Measurements from ENCODE around the gene SHMT1. TPM values are rescaled to one million over a fixed set of nuclear protein-coding genes. Genes with fewer than 3 reads are reported as not detected.

Gene SHMT1
- total RNA-seq, 2 donors from 2014 or later, result 5.1 to 8.5 TPM

DNA sequence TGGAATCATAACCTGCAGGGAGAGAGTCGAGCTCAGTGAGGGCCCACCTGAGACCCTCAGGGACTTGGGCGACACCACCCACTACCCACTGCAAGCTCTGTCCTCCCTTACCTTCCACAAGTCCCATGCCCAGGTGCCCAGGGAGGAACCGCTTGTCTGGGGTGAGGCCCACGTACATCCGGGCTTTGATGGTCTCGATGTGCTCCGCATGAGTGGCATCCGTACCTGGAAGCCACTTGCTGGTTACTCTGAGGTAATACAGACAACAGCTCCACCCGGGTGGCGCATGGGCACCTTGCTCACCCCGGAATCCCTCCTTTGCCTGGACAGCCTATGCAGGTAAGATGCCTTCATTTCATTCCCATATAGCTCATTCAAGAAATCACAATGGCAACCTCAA is 78.1 kb downstream of the SHMT1 start:
- no peak overlapping the region for H3K27ac ChIP-seq
- no peaks in the 10 kb centered on the region for H3K9me3 ChIP-seq
- TF ChIP-seq, protein P1, sequence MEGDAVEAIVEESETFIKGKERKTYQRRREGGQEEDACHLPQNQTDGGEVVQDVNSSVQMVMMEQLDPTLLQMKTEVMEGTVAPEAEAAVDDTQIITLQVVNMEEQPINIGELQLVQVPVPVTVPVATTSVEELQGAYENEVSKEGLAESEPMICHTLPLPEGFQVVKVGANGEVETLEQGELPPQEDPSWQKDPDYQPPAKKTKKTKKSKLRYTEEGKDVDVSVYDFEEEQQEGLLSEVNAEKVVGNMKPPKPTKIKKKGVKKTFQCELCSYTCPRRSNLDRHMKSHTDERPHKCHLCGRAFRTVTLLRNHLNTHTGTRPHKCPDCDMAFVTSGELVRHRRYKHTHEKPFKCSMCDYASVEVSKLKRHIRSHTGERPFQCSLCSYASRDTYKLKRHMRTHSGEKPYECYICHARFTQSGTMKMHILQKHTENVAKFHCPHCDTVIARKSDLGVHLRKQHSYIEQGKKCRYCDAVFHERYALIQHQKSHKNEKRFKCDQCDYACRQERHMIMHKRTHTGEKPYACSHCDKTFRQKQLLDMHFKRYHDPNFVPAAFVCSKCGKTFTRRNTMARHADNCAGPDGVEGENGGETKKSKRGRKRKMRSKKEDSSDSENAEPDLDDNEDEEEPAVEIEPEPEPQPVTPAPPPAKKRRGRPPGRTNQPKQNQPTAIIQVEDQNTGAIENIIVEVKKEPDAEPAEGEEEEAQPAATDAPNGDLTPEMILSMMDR (IDR thresholded peaks at IDR 0.05), result no peak
- peaks cover 85% of the 10 kb centered on the region for H3K36me3 ChIP-seq
- DNase-seq (ENCODE audit: low spot score), result no peak
- H3K27me3 ChIP-seq, result no peaks in the 10 kb centered on the region
- peaks cover 0 to 5% of the 10 kb centered on the region in 2 donors for H3K4me1 ChIP-seq
- H3K4me3 ChIP-seq, result no peak overlapping the region

DNA sequence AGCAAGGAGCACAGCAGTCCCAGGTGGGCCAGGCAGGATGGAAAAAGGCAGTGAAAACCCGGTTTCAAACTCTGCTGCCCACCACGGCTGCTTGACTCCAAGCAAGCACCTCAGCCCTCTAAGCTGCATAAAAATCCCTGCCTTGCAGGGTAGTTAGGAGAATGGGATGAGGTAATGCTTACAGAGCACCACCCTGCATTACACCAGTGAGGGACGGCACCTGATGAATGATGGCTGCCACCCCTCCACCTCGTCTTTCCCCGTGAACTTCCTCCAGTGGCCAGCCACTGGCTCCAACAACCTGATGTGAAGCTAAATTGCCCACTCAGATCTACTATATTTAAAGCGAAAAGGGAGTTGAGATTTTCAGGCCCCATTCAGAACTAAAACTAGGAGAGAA is 81.6 kb downstream of the SHMT1 start:
- DNase-seq (ENCODE audit: low spot score), result no peak
- peaks cover 90% of the 10 kb centered on the region for H3K36me3 ChIP-seq

DNA sequence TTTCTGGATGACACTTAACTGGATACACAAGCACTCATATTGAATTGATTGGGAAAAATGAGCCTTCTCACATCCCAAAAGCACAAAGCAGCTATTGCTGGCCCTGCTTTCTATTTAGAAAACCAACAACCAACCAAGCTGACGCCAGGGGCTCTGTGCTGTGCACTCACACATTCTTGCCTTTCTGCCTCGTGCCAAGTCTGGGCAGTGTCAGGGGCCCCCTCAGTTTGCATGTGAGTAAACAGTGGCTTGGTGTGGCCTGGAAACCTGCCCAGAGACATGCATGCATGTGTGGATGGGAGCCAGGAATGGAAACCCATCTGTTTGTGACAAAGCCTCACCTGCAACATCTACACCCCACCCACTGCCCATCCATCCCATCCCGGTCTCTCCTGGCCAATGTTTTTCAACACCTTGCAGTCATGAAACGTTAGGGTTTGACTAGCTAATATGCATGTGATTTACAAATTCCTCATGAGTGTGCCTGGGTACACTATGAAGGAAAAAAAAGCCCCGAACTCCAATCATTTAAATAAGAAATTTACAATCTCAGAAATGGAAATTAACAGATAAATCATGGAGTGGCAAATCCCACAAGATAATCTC is 82.5 kb downstream of the SHMT1 start:
- Histone ChIP-seq H3K4me3 (no peak overlapping the region), H3K27ac (no peak overlapping the region), H3K36me3 (peaks cover 95% of the 10 kb centered on the region), H3K4me1 (peaks cover 0 to 5% of the 10 kb centered on the region in 2 donors), H3K9me3 (no peaks in the 10 kb centered on the region), H3K27me3 (no peaks in the 10 kb centered on the region)
- TF ChIP-seq, protein P1 (IDR thresholded peaks at IDR 0.05), result no peak
- DNase-seq (ENCODE audit: low spot score), result no peak

More for the DNA sequence above, 81.6 kb downstream of the SHMT1 start:
- Histone ChIP-seq H3K27ac (no peak overlapping the region), H3K4me3 (no peak overlapping the region), H3K27me3 (no peaks in the 10 kb centered on the region), H3K4me1 (peaks cover 0 to 5% of the 10 kb centered on the region in 2 donors), H3K9me3 (no peaks in the 10 kb centered on the region)
- TF ChIP-seq, protein P1 (IDR thresholded peaks at IDR 0.05), result no peak

DNA sequence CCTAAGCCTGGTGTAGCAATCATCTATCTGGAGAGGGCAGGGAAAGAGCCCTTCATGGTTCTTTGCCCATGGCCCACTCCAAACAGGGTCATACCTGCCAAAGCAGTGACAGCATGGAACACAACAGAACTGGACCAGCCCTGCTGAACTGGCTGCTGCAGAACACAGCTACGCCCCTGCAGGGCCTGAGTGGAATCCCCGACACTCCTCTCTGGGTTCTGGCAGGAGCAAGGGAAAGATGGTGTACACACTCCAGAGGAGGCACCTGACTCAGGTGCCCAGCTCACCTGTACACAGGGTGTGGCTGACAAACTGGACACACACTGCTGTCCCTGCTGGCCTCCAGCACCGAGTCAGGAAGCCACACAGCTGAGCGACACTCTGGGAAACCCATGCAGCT is 83.1 kb downstream of the SHMT1 start:
- DNase-seq (ENCODE audit: low spot score), result no peak
- TF ChIP-seq, protein P1 (IDR thresholded peaks at IDR 0.05), result no peak
- no peaks in the 10 kb centered on the region for H3K27me3 ChIP-seq
- H3K9me3 ChIP-seq, result no peaks in the 10 kb centered on the region
- no peak overlapping the region for H3K27ac ChIP-seq
- peaks cover 0 to 5% of the 10 kb centered on the region in 2 donors for H3K4me1 ChIP-seq
- H3K36me3 ChIP-seq, result peaks cover 92% of the 10 kb centered on the region
- no peak overlapping the region for H3K4me3 ChIP-seq

DNA sequence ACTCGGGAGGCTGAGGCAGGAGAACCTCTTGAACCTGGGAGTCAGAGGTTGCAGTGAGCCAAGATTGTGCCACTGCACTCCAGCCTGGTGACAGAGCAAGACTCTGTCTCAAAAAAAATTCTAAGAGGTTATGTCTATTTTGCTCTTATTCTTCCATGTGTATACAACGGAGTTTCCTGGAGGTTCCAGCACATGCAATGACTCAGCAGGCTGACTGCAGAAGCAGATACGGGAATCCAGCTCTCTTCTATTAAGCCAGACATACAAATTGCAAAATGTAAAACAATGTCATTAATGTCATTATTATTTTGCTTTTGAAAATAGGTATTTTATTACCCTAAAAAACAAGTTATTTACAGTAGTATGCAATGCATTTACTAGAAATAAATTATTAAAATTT is 84.5 kb downstream of the SHMT1 start:
- Histone ChIP-seq H3K4me3 (no peak overlapping the region), H3K27ac (no peak overlapping the region), H3K9me3 (no peaks in the 10 kb centered on the region), H3K36me3 (peaks cover 87% of the 10 kb centered on the region), H3K4me1 (peaks cover 0 to 5% of the 10 kb centered on the region in 2 donors), H3K27me3 (no peaks in the 10 kb centered on the region)
- DNase-seq (ENCODE audit: low spot score), result no peak
- TF ChIP-seq, protein P1 (IDR thresholded peaks at IDR 0.05), result no peak

Small RNA genes lying within 50 kb of the gene (microRNA-seq; reads per million reads assigned to microRNA genes)
- gene MIR6778 (ENCODE audit: borderline number of aligned reads in 2 of 2, borderline replicate concordance in 1 of 2), result 0 reads per million in 2 donors

Other genes with a start within 250 kb of the SHMT1 start
- 100 to 1,000 TPM; 177 to 193 TPM for gene ALKBH5, start 179.7 kb downstream of the SHMT1 start, total RNA-seq
- gene LLGL1, start 137.9 kb downstream of the SHMT1 start, total RNA-seq, result 10 to 100 TPM; 12.6 to 16.7 TPM
- gene FLII, start 104.8 kb downstream of the SHMT1 start, total RNA-seq, result 100 to 1,000 TPM; 232 to 306 TPM
- gene MIEF2, start 102.9 kb downstream of the SHMT1 start, total RNA-seq, result 10 to 100 TPM; 14.1 to 20.2 TPM
- gene TOP3A, start 48.6 kb downstream of the SHMT1 start, total RNA-seq, result 10 to 100 TPM; 12.6 to 18.8 TPM
- 10 to 100 TPM; 11.1 to 11.4 TPM for gene SMCR8, start 48.3 kb downstream of the SHMT1 start, total RNA-seq
- not detected for gene EVPLL, start 14.2 kb upstream of the SHMT1 start, total RNA-seq
- not detected for gene LGALS9C, start 113.2 kb upstream of the SHMT1 start, total RNA-seq

All from right atrium auricular region (tissue), 2 donors.